ENCODE data around the gene MAGI2.

- TF ChIP-seq POLR2A (IDR thresholded peaks at IDR 0.05) (no peak), CTCF (IDR thresholded peaks at IDR 0.05) (no peak)
Measured at GRCh38 chr7:78165454-78165853, 1288.0 kb downstream of the MAGI2 start.

Measured in esophagus squamous epithelium (tissue), 4 donors.